ENCODE measurements around the gene ABCC1.

Gene ABCC1

DNA sequence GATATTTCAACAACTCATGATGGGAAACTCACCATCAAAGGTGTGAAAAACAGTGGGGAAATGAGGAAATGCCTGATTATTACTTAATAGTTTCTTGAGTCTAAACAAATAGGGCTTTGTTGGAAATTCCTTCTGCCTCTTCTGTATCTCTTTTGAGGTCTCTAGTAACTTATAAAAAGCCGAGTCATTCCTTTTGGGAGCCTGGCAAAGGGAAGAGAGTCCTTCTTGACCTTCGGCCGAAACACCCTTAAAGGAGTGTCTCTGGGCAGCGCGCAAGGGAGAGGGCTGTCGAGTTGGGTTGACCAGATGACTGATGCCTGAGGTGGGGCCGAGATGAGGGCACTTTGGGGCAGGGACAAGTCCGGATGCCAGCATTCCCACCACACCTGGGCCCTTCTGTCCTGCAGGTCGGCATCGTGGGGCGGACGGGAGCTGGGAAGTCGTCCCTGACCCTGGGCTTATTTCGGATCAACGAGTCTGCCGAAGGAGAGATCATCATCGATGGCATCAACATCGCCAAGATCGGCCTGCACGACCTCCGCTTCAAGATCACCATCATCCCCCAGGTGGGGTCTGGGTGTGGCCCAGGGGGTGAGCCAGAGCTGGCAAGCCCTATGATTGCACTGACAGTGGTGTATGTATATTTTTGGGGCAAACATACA lies 184.7 kb downstream of the ABCC1 start:
- Histone ChIP-seq H3F3A (ENCODE audit: control insufficient read depth, insufficient read depth) (no peaks in the 10 kb centered on the region), H3K4me2 (ENCODE audit: low read length) (no peak overlapping the region), H4K20me1 (ENCODE audit: control insufficient read depth, insufficient read depth, low read depth, low read length) (no peaks in the 10 kb centered on the region), H3K4me3 (ENCODE audit: low read length) (no peak overlapping the region), H3K79me2 (ENCODE audit: control insufficient read depth, low read length) (no peaks in the 10 kb centered on the region), H3K36me3 (ENCODE audit: control insufficient read depth, low read length) (peaks cover 56% of the 10 kb centered on the region), H3K27ac (ENCODE audit: low read depth, low read length) (no peak overlapping the region), H3K9me3 (ENCODE audit: control insufficient read depth, insufficient read depth, low read length) (no peaks in the 10 kb centered on the region), H3K4me1 (ENCODE audit: control insufficient read depth, low read length) (no peaks in the 10 kb centered on the region), H3K27me3 (ENCODE audit: control insufficient read depth, low read length) (no peaks in the 10 kb centered on the region), H3K9me2 (replicated peaks; ENCODE audit: control insufficient read depth, low read length) (no peaks in the 10 kb centered on the region)
- no peak for TF ChIP-seq EZH2phosphoT487 (IDR thresholded peaks at IDR 0.05; ENCODE audit: borderline replicate concordance, low read length)

DNA sequence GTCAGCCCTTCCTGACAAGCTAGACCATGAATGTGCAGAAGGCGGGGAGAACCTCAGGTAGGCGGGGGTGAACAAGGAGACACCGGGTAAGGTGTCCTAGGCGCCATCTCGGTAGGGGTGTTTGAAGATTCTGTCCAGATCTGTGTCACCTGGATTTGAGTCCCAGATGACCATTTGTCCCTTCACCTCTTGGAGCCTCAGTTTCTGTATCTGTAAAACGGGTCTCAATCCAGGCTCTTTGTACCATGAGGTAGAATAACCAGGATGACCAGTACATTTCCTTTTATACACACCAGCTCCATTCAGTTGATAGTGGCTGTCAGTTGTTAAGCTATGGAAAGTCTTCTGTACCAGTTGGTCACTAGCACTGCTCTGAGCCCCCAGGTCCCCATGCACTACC lies 187.2 kb downstream of the ABCC1 start:
- H3K9me3 ChIP-seq (ENCODE audit: control insufficient read depth, insufficient read depth, low read length) = no peaks in the 10 kb centered on the region
- no peak overlapping the region for H3K4me2 ChIP-seq (ENCODE audit: low read length)
- H3K36me3 ChIP-seq (ENCODE audit: control insufficient read depth, low read length) = peaks cover 66% of the 10 kb centered on the region
- H3K4me3 ChIP-seq (ENCODE audit: low read length) = no peak overlapping the region
- H3K9me2 ChIP-seq (replicated peaks; ENCODE audit: control insufficient read depth, low read length) = no peaks in the 10 kb centered on the region
- H4K20me1 ChIP-seq (ENCODE audit: control insufficient read depth, insufficient read depth, low read depth, low read length) = no peaks in the 10 kb centered on the region
- no peaks in the 10 kb centered on the region for H3F3A ChIP-seq (ENCODE audit: control insufficient read depth, insufficient read depth)
- no peaks in the 10 kb centered on the region for H3K4me1 ChIP-seq (ENCODE audit: control insufficient read depth, low read length)
- H3K79me2 ChIP-seq (ENCODE audit: control insufficient read depth, low read length) = no peaks in the 10 kb centered on the region
- H3K27ac ChIP-seq (ENCODE audit: low read depth, low read length) = no peak overlapping the region
- no peaks in the 10 kb centered on the region for H3K27me3 ChIP-seq (ENCODE audit: control insufficient read depth, low read length)
- TF ChIP-seq, protein P1, sequence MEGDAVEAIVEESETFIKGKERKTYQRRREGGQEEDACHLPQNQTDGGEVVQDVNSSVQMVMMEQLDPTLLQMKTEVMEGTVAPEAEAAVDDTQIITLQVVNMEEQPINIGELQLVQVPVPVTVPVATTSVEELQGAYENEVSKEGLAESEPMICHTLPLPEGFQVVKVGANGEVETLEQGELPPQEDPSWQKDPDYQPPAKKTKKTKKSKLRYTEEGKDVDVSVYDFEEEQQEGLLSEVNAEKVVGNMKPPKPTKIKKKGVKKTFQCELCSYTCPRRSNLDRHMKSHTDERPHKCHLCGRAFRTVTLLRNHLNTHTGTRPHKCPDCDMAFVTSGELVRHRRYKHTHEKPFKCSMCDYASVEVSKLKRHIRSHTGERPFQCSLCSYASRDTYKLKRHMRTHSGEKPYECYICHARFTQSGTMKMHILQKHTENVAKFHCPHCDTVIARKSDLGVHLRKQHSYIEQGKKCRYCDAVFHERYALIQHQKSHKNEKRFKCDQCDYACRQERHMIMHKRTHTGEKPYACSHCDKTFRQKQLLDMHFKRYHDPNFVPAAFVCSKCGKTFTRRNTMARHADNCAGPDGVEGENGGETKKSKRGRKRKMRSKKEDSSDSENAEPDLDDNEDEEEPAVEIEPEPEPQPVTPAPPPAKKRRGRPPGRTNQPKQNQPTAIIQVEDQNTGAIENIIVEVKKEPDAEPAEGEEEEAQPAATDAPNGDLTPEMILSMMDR (IDR thresholded peaks at IDR 0.05; ENCODE audit: low read depth, low read length, poor library complexity, severe bottlenecking) = no peak
- TF ChIP-seq EZH2phosphoT487 (IDR thresholded peaks at IDR 0.05; ENCODE audit: borderline replicate concordance, low read length) = no peak

GRCh38 chr16:16137110-16137509 lies 187.7 kb downstream of the ABCC1 start:
- Histone ChIP-seq H3F3A (ENCODE audit: control insufficient read depth, insufficient read depth) (no peaks in the 10 kb centered on the region), H3K4me3 (ENCODE audit: low read length) (no peak overlapping the region), H3K79me2 (ENCODE audit: control insufficient read depth, low read length) (no peaks in the 10 kb centered on the region), H3K4me1 (ENCODE audit: control insufficient read depth, low read length) (no peaks in the 10 kb centered on the region), H3K9me2 (replicated peaks; ENCODE audit: control insufficient read depth, low read length) (no peaks in the 10 kb centered on the region), H3K9me3 (ENCODE audit: control insufficient read depth, insufficient read depth, low read length) (no peaks in the 10 kb centered on the region), H3K4me2 (ENCODE audit: low read length) (no peak overlapping the region), H3K36me3 (ENCODE audit: control insufficient read depth, low read length) (peaks cover 64% of the 10 kb centered on the region), H3K27me3 (ENCODE audit: control insufficient read depth, low read length) (no peaks in the 10 kb centered on the region), H4K20me1 (ENCODE audit: control insufficient read depth, insufficient read depth, low read depth, low read length) (no peaks in the 10 kb centered on the region), H3K27ac (ENCODE audit: low read depth, low read length) (no peak overlapping the region)
- no peak for TF ChIP-seq EZH2phosphoT487 (IDR thresholded peaks at IDR 0.05; ENCODE audit: borderline replicate concordance, low read length)
- TF ChIP-seq, protein P1 (IDR thresholded peaks at IDR 0.05; ENCODE audit: low read depth, low read length, poor library complexity, severe bottlenecking) = no peak

DNA sequence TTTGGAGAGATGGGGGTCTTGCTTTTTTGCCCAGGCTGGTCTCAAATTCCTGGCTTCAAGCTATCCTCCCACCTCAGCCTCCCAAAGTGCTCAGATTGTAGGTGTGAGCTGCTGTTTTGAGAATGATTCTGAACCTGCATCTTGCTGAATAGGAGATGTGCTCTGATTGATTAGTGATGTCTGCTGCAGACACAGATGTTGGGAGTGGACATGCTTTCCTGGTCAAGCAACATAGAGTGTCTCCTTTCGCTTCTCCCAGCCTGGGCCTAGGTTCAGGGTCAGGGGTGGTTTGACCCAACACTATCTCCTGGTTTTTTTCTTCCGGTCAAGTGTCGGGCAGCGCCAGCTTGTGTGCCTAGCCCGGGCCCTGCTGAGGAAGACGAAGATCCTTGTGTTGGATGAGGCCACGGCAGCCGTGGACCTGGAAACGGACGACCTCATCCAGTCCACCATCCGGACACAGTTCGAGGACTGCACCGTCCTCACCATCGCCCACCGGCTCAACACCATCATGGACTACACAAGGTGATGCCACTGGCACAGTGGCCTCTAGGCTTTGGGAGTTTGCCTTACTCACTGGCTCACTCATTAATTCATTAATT lies 188.7 kb downstream of the ABCC1 start:
- no peaks in the 10 kb centered on the region for H3F3A ChIP-seq (ENCODE audit: control insufficient read depth, insufficient read depth)
- no peaks in the 10 kb centered on the region for H3K9me3 ChIP-seq (ENCODE audit: control insufficient read depth, insufficient read depth, low read length)
- H3K79me2 ChIP-seq (ENCODE audit: control insufficient read depth, low read length) = no peaks in the 10 kb centered on the region
- no peaks in the 10 kb centered on the region for H3K27me3 ChIP-seq (ENCODE audit: control insufficient read depth, low read length)
- TF ChIP-seq, protein P1 (IDR thresholded peaks at IDR 0.05; ENCODE audit: low read depth, low read length, poor library complexity, severe bottlenecking) = no peak
- TF ChIP-seq EZH2phosphoT487 (IDR thresholded peaks at IDR 0.05; ENCODE audit: borderline replicate concordance, low read length) = no peak
- no peak overlapping the region for H3K4me2 ChIP-seq (ENCODE audit: low read length)
- H3K27ac ChIP-seq (ENCODE audit: low read depth, low read length) = no peak overlapping the region
- no peaks in the 10 kb centered on the region for H3K9me2 ChIP-seq (replicated peaks; ENCODE audit: control insufficient read depth, low read length)
- no peaks in the 10 kb centered on the region for H3K4me1 ChIP-seq (ENCODE audit: control insufficient read depth, low read length)
- H3K4me3 ChIP-seq (ENCODE audit: low read length) = no peak overlapping the region
- H4K20me1 ChIP-seq (ENCODE audit: control insufficient read depth, insufficient read depth, low read depth, low read length) = no peaks in the 10 kb centered on the region
- H3K36me3 ChIP-seq (ENCODE audit: control insufficient read depth, low read length) = peaks cover 68% of the 10 kb centered on the region

Data from DOHH2 (cell line).